B cell (primary cell): ENCODE results near the gene SAMD4B.

ENCODE experiments used
- EZH2 ChIP-seq: IDR thresholded peaks from 2 replicates; pipeline ENCODE4 v1.6.1; 2012; ENCODE audit warnings: borderline replicate concordance, low read depth, mild to moderate bottlenecking, moderate library complexity, low read length; ENCODE audit not compliant: insufficient read depth, poor library complexity, severe bottlenecking
- TF ChIP-seq, protein P1 (sequence below): fragments of 200-600 bp; IDR thresholded peaks from one replicate; pipeline ENCODE4 v1.8.0; 2022; ENCODE audit warnings: antibody characterized with exemption, mild to moderate bottlenecking

DNA sequence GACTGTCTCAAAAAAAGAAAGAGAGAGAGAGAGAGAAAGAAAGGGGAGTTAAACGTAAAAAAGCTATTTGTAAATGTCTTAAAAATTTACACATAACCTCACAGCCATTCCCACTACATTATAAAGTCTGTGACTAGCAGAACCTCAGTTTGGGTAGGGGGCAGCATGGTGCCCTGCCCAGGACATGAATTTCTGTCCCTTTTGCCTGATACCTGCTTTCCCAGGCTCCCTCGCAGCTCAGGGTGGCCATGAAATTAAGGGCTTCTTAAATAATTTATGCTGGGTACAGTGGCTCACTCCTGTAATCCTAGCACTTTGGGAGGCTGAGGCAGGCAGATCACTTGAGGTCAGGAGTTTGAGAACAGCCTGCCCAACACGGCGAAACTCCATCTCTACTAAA lies 41.2 kb upstream of the SAMD4B start:
- TF ChIP-seq, protein P1, sequence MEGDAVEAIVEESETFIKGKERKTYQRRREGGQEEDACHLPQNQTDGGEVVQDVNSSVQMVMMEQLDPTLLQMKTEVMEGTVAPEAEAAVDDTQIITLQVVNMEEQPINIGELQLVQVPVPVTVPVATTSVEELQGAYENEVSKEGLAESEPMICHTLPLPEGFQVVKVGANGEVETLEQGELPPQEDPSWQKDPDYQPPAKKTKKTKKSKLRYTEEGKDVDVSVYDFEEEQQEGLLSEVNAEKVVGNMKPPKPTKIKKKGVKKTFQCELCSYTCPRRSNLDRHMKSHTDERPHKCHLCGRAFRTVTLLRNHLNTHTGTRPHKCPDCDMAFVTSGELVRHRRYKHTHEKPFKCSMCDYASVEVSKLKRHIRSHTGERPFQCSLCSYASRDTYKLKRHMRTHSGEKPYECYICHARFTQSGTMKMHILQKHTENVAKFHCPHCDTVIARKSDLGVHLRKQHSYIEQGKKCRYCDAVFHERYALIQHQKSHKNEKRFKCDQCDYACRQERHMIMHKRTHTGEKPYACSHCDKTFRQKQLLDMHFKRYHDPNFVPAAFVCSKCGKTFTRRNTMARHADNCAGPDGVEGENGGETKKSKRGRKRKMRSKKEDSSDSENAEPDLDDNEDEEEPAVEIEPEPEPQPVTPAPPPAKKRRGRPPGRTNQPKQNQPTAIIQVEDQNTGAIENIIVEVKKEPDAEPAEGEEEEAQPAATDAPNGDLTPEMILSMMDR: no peak
- TF ChIP-seq EZH2: no peak
